ENCODE data around the gene C13orf46.

C13orf46 gene

GRCh38 chr13:113923376-113924063, 50.4 kb downstream of the C13orf46 start:
- no peak for DNase-seq (ENCODE audit: low read depth)
- no peak for TF ChIP-seq CTCF (conservative IDR thresholded peaks at IDR 0.05; ENCODE audit: low read depth, low read length)
- H3K4me3 ChIP-seq (ENCODE audit: low read depth, low read length), result no peak overlapping the region

- no peak for DNase-seq (ENCODE audit: low read depth)
- TF ChIP-seq CTCF (conservative IDR thresholded peaks at IDR 0.05; ENCODE audit: low read depth, low read length), result no peak
Observed at GRCh38 chr13:113922412-113923118, 51.3 kb downstream of the C13orf46 start.

GRCh38 chr13:113921763-113922162, 52.1 kb downstream of the C13orf46 start:
- no peak for TF ChIP-seq CTCF (conservative IDR thresholded peaks at IDR 0.05; ENCODE audit: low read depth, low read length)
- DNase-seq (ENCODE audit: low read depth), result no peak
- H3K4me3 ChIP-seq (ENCODE audit: low read depth, low read length), result no peak overlapping the region

More at GRCh38 chr13:113922412-113923118, 51.3 kb downstream of the C13orf46 start:
- no peak overlapping the region for H3K4me3 ChIP-seq (ENCODE audit: low read depth, low read length)

- H3K4me3 ChIP-seq (ENCODE audit: low read depth, low read length), result no peak overlapping the region
- TF ChIP-seq CTCF (conservative IDR thresholded peaks at IDR 0.05; ENCODE audit: low read depth, low read length), result no peak
- no peak for DNase-seq (ENCODE audit: low read depth)
Observed at GRCh38 chr13:113920606-113921286, 53.1 kb downstream of the C13orf46 start.

GRCh38 chr13:113919761-113920559, 53.9 kb downstream of the C13orf46 start:
- no peak overlapping the region for H3K4me3 ChIP-seq (ENCODE audit: low read depth, low read length)
- DNase-seq (ENCODE audit: low read depth), result no peak
- TF ChIP-seq CTCF (conservative IDR thresholded peaks at IDR 0.05; ENCODE audit: low read depth, low read length), result no peak

GRCh38 chr13:113918981-113919701, 54.7 kb downstream of the C13orf46 start:
- DNase-seq (ENCODE audit: low read depth), result no peak

More at GRCh38 chr13:113918981-113919701, 54.7 kb downstream of the C13orf46 start:
- H3K4me3 ChIP-seq (ENCODE audit: low read depth, low read length), result no peak overlapping the region
- TF ChIP-seq CTCF (conservative IDR thresholded peaks at IDR 0.05; ENCODE audit: low read depth, low read length), result no peak
